ENCODE data around the gene TENM4.

GRCh38 chr11:79212741-79213190, 228.1 kb downstream of the TENM4 start:
- TF ChIP-seq CTCF (IDR thresholded peaks at IDR 0.05; ENCODE audit: control extremely low read depth in 1 of 3, insufficient read depth in 1 of 3, low read depth in 1 of 3, low read length in 3 of 3) (no peak), YY1 (IDR thresholded peaks at IDR 0.05; ENCODE audit: low read depth, low read length) (no peak), KDM1A (IDR thresholded peaks at IDR 0.05; ENCODE audit: borderline replicate concordance, low read length) (no peak), GABPA (IDR thresholded peaks at IDR 0.05; ENCODE audit: borderline replicate concordance, insufficient read depth, low read length) (no peak), RBBP5 (IDR thresholded peaks at IDR 0.05; ENCODE audit: borderline replicate concordance, low read depth, low read length) (no peak), CREB1 (IDR thresholded peaks at IDR 0.05) (no peak), CBX8 (IDR thresholded peaks at IDR 0.05; ENCODE audit: borderline replicate concordance, low read depth, low read length) (no peak), HDAC2 (IDR thresholded peaks at IDR 0.05; ENCODE audit: borderline replicate concordance in 1 of 2, low read depth in 2 of 2, low read length in 2 of 2) (no peak), EZH2 (IDR thresholded peaks at IDR 0.05; ENCODE audit: low read depth, low read length, severe bottlenecking) (no peak), POLR2A (IDR thresholded peaks at IDR 0.05; ENCODE audit: control extremely low read depth in 1 of 2, low read depth in 2 of 2, low read length in 2 of 2) (no peak), MAFK (IDR thresholded peaks at IDR 0.05; ENCODE audit: low read depth, low read length) (no peak), TAF1 (IDR thresholded peaks at IDR 0.05; ENCODE audit: low read depth, low read length) (no peak), POLR2AphosphoS5 (IDR thresholded peaks at IDR 0.05; ENCODE audit: low read depth, low read length) (no peak)
- TF ChIP-seq, protein P1, sequence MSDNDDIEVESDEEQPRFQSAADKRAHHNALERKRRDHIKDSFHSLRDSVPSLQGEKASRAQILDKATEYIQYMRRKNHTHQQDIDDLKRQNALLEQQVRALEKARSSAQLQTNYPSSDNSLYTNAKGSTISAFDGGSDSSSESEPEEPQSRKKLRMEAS (IDR thresholded peaks at IDR 0.05), result no peak
